Measurements from ENCODE around the gene BMP5.

Gene BMP5

DNA sequence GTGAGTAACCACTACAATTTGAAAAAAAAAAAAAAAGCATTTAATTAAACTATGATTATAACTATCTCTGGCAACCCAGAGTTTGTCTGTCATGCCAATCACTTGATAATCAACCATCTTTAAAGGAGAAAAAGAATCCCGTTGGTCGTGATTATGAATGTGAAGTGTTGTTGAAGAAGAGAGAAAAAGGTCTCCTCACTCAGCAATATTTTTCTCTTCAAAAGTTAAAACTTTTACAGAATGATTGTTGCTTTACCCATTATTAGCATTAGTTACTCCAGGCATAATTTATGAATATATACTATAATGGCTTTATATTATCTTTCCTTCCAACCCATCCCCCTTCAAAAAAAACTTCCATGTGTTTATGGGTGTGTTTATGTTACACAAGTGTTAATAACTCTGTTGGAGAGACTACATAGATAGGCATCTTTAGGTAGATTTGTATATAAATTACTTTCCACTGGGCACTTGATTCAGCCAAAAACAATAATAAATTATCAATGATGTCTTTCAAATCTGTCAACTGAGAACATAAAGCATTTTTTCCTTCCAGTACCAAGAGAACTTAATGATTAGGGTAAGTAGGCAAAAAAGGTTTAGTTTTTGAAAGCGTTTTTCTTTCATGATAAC lies 5.1 kb downstream of the BMP5 start:
- DNase-seq: no peak

- no peak for DNase-seq
Measured at GRCh38 chr6:55869674-55870073, 5.7 kb downstream of the BMP5 start.

DNA sequence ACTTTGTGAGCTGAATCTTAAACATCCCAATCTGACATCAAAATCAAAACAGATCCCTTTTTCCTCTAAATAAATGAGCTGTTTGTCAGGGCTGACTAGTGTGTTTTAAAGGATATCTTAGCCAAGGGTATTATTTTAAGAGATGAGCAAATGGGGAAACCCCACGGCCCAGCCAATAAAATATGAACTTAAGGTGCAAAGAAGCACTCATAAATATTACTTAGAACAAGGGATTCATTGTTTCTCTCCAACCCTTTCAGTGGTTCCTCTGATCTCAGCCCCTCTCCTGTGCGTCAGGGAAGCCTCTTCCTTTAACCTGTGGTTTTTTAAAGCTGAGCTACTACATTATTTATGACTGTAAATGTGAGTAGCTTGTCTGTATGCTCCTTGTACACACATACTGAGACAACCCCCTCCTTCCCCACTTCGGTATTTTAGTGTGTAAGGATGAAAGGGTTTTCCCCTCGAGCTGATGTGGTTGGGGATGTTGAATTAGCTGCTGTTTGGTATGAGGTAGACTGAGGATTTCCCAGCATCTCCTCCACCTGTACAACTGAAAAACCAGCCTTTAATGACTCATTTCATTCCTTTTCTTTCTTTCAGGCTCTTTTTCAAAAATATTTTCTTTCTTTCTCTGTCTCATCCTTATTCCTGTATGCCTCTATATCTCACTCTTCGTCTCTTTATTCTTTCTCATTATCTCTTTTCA lies 6.5 kb downstream of the BMP5 start:
- no peak for DNase-seq

- no peak for DNase-seq
Measured at GRCh38 chr6:55868176-55868575, 7.2 kb downstream of the BMP5 start.

DNA sequence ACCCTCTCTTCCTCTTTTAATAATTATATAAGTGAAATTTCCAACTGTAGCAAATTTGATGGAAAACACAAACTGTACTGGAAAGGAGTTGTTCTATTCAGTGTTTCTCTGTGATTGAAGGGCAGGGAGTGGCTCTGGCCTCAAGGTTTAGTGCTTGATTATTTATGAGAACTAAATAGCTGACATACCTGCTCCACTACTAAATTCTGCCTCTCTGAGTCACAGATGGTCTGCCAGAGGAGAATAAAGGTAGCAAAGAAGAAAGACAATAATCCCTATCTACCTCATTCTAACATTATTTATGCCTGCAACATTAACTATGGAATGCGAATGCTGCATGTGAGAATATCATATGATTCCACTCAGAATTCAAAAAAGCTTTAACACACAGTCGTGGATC lies 9.3 kb downstream of the BMP5 start:
- DNase-seq: no peak

DNA sequence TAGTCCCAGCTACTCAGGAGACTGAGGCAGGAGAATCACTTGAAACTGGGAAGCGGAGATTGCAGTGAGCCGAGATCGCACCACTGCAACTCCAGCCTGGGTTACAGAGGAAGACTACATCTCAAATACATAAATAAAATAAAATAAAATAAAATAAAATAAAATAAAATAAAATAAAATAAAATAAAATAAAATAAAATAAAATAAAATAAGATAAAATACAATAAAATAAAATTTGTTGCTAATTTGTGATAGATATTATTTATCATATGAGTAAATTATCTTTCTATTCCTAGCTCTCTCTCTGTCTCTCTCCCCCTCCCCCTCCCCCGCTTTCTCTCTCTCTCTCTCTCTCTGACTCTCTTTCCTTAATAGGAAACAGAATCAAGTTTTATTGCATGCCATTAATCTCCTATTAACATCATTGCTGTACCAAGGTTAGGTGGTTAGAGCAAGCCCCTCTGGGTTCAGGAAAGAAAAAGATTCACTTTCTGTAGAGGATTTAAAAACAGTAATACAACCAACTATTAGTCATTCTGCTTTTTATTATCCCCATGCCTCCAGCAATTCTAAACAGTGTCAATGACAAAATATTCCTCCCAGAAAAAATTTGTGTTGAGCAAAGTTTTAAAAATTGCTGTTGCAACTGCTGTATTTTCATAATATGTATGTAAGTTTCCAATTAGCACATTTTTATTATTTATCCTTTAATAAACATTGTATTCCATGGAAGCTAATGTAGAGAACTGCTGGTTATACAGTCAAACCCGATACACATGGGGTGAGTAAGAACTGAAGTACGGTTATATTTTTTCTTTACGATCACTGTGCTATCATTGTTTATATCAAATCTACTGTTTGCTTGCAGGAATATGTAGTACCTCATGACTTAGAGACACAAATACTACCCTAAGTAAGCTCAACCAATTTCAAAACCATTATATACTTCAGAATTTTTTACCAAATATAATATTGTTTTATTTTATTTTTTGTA lies 22.1 kb downstream of the BMP5 start:
- DNase-seq: no peak

DNA sequence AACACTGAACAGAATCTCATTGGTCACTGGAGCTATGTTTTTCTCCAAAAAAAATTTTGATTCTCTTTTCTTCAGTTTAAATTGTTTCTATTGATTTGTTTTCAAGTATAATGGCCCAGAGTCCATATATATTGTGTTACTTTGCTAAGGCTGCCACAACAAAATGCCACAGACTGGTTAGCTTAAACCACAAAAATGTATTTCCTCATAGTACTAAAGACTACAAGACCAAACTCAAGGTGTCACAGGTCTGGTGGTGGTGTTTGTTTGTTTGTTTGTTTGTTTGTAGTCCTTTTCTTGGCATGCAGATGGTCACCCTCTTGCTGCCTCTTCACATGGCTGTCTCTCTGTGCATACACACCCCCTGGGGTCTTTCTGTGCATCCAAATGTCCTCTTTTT lies 34.0 kb downstream of the BMP5 start:
- no peak for DNase-seq

DNA sequence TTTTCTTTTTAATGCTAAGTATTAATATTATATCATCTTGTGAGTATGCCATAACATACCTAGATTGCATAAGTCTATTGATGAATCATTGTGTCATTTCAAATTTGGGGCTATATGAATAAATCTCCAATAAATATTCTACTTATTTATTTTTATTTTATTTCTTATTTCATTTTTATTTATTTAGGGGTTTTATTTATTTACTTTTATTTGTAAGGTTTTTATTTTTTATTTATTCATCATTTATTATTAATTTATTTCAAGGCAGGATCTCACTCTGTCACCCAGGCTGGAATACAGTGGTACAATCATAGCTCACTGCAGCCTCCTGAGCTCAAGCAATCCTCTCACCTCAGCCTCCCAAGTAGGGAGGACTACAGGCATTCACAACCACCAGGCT lies 36.3 kb downstream of the BMP5 start:
- no peak for DNase-seq

- DNase-seq: no peak
Measured at GRCh38 chr6:55836945-55837344, 38.4 kb downstream of the BMP5 start.

- no peak for DNase-seq
Measured at GRCh38 chr6:55836481-55836880, 38.9 kb downstream of the BMP5 start.

DNA sequence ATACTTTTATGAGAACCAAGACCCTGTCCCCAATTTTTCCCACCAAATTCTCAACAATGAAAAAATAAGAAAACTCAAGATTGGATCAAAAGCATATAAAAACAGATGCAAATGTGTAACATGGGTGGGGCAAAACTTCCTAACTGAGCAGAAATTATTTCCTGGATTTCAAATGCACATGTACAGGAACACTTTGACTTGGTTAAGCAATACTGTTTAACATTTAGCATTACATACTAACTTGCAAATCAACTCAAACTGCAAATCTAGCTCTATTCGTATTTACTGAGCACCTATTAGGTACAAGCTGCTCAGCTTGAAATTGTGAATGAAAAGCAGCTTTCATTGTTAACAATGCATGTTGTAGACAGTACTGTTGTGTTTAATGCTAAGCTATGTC lies 40.2 kb downstream of the BMP5 start:
- DNase-seq: no peak

- no peak for DNase-seq
Measured at GRCh38 chr6:55833284-55833683, 42.1 kb downstream of the BMP5 start.

GRCh38 chr6:55827818-55828522 lies 47.4 kb downstream of the BMP5 start:
- DNase-seq: no peak

GRCh38 chr6:55826941-55827340 lies 48.4 kb downstream of the BMP5 start:
- DNase-seq: no peak

DNA sequence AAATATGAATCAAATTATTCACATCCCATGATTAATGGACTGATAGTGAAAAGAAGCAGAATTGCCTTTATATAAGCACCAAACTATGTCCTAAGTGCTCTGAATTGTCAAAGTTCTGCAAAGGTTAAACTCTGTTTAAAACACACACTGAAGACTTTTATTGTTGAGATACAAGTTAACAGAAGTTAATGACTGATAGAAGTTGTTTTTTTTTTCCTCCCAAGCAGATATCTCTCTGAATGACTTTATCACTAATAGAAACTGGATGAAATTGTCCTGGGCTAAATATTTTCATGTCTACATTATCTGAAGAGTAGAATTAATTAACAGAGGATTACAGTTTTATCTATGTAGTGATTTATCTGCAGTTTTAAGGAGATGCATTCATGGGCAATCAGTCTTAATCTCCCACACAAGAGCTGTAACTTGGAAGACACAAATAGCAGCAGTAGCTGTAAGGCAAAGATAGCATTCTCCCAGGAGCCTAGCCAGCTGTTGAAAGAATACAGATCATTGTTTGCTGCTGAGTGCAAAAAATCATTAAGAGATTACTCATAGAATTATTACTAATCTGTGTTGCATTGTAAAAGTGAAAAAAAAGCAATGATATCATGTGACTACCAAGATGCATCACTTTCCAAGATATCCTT lies 49.9 kb downstream of the BMP5 start:
- DNase-seq: no peak

DNA sequence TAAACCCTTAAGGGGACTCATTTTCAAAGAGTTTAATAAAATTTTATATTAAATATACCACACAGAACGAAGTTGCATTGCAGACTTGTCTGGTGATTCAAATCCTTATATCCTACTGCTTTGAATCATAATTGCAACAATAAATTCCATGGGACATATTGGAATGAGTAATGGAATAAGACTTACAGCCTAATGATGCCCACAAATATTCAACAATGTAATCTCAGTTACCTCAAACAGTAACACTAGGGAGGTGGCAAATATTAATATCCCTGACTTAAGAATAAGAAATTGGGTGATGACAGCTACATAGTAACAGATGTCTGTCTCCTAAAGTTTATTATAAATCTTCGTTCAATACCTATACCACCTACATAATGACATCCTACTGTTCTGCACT lies 52.6 kb downstream of the BMP5 start:
- no peak for DNase-seq

GRCh38 chr6:55822005-55822404 lies 53.4 kb downstream of the BMP5 start:
- DNase-seq: no peak

GRCh38 chr6:55820696-55821095 lies 54.7 kb downstream of the BMP5 start:
- no peak for DNase-seq

GRCh38 chr6:55819811-55820210 lies 55.6 kb downstream of the BMP5 start:
- no peak for DNase-seq

GRCh38 chr6:55818482-55818881 lies 56.9 kb downstream of the BMP5 start:
- no peak for DNase-seq

DNA sequence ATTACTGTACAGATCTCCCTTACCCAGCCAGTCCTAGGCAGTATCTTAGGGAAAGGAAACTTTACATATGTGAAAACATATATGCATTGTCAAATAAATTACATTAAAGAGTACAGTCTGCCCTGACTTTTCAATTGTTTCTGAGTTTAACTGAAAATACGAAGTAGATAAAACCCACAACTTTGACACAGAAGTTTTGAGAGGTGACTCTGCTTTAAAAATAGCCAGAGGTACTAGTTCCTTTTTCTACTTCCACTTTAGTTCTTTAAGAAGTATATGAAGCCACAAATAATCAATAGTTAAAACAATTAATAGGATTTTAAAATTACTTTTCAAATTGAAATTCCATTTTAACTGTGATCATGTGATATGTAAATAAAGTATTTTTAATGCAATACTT lies 62.9 kb downstream of the BMP5 start:
- DNase-seq: no peak

DNA sequence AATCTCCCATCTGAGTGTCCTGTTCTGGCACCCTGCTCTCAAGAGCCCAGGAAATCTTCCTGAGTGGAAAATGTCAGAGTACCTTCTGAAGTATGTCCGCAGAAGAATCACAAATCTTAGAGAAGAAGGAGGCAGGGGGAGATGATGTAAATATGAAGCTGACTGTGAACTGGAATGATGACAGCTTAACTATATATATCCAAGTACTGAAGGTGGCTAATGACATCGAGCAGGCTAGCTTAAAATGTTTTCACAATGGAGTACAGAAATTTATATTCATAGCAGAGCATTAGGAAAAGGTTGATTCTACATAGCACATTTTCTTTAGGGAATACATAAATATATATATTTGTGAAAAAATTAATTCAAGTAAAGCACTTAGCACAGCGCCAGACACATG lies 64.3 kb downstream of the BMP5 start:
- no peak for DNase-seq

- no peak for DNase-seq
Measured at GRCh38 chr6:55802259-55802658, 73.1 kb downstream of the BMP5 start.
